ENCODE data around the gene TMEM250.

The TMEM250 gene

DNA sequence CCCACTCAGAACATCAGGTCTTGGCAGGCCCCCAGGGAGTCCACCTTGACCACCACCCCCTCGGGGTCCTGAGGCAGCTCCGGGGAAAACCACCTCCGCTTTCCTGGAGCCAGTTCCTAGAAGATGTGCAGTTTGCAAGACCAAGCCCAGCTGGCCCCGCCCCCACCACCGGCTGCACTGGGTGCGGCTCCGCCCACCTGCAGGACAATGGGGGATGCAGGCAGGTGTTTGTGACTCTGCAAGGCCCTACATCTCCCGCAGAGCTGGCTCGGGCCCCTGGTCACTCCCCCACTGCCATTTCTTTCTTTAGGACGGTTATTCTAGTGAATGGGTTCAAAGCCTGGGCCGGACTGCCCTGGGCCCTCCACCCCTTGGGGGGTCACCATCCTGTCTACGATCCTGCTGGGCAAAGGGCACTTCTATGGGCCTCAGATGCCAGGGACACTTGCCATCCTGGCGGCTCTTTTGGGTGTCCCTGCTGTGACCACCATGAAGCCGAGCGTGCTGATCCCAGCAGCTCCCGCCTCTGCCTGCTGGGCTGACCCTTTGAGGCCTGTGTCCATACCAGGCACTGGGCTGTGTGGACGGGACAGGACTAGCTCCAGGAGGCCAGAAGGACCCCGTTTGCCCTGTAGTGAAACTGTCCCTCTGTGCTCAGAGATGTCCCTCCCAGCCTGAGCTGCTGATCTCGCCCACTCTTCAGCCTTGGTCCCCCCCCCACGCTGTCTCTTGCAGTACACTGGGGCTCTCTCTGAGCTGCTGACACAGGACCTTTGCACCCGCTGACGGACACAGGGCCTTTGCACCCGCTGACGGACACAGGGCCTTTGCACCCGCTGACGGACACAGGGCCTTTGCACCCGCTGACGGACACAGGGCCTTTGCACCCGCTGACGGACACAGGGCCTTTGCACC, 17.7 kb downstream of the TMEM250 start:
- Mint-ChIP-seq H3K4me3 (no peak overlapping the region), H3K27me3 (no peaks in the 10 kb centered on the region), H3K4me1 (peaks cover 23% of the 10 kb centered on the region), H3K36me3 (ENCODE audit: insufficient read depth) (peaks cover 4% of the 10 kb centered on the region), H3K9me3 (no peaks in the 10 kb centered on the region), H3K27ac (ENCODE audit: low read depth) (no peak overlapping the region)
- no peak for ATAC-seq (replicated peaks; ENCODE audit: extremely low read depth, poor library complexity, severe bottlenecking)
- DNase-seq (ENCODE audit: low spot score in 2 of 2) = no peak

- DNase-seq (ENCODE audit: low spot score in 2 of 2) (no peak), ATAC-seq (replicated peaks; ENCODE audit: extremely low read depth, poor library complexity, severe bottlenecking) (no peak)
- Mint-ChIP-seq H3K27ac (ENCODE audit: low read depth) (peak overlapping the region; percentile 26), H3K36me3 (ENCODE audit: insufficient read depth) (peaks cover 4% of the 10 kb centered on the region), H3K4me1 (peaks cover 19% of the 10 kb centered on the region), H3K9me3 (no peaks in the 10 kb centered on the region), H3K4me3 (no peak overlapping the region), H3K27me3 (no peaks in the 10 kb centered on the region)
Measured at GRCh38 chr9:136099542-136099941, 19.1 kb downstream of the TMEM250 start.

- H3K27ac Mint-ChIP-seq (ENCODE audit: low read depth) = peak overlapping the region; percentile 26
- peaks cover 19% of the 10 kb centered on the region for H3K4me1 Mint-ChIP-seq
- no peaks in the 10 kb centered on the region for H3K27me3 Mint-ChIP-seq
- ATAC-seq (replicated peaks; ENCODE audit: extremely low read depth, poor library complexity, severe bottlenecking) (no peak), DNase-seq (ENCODE audit: low spot score in 2 of 2) (no peak)
- peak overlapping the region; percentile 49 for H3K4me3 Mint-ChIP-seq
- H3K36me3 Mint-ChIP-seq (ENCODE audit: insufficient read depth) = peaks cover 4% of the 10 kb centered on the region
- no peaks in the 10 kb centered on the region for H3K9me3 Mint-ChIP-seq
Measured at GRCh38 chr9:136098844-136099243, 19.8 kb downstream of the TMEM250 start.

DNA sequence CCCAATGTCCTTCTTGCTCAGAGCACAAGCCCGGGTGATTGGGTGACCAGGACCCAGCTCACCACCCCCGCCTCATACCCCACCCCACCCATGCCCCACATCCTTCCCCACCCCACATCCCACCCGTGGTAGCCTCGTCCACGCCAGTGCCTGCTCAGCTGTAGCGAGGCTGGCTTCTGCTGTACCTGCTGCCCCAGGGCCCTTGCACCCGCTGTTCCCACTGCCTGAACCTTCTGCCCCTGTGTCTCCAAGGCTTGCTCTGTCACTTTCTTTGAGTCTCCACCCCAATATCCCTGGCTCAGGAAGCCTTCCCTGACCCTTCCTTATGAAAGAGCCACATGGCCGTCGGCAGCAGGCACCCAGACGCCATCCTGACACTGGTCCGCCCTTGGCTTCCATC, 20.5 kb downstream of the TMEM250 start:
- no peaks in the 10 kb centered on the region for H3K27me3 Mint-ChIP-seq
- H3K4me3 Mint-ChIP-seq = no peak overlapping the region
- H3K27ac Mint-ChIP-seq (ENCODE audit: low read depth) = no peak overlapping the region

DNA sequence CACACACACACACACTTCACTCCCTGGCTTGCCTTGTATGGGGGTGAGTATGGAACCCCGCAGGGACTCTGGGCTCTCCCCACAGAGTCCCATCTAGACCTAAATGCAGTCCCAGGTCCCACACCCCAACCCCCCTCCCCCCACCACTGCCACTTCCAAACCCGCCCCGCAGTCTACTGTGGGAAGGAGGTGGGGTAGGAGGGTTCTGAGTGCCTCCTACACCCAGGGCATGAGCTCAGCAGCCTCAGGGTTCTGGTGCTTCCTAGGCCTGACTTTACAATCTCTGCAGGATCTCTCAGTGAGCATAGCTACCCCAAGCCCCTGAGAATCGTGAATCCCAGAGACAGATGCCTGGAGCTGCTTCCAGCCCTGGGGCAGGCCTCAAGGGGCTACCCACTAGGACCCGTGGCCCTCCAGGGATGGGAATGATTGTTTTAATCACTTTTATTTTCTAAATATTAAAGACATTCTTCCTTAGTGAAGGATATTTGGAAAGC, 22.1 kb downstream of the TMEM250 start:
- ATAC-seq (replicated peaks; ENCODE audit: extremely low read depth, poor library complexity, severe bottlenecking) (no peak), DNase-seq (ENCODE audit: low spot score in 2 of 2) (no peak)
- Mint-ChIP-seq H3K4me3 (peak overlapping the region; percentile 70), H3K4me1 (peaks cover 33% of the 10 kb centered on the region), H3K36me3 (ENCODE audit: insufficient read depth) (peaks cover 3% of the 10 kb centered on the region), H3K9me3 (no peaks in the 10 kb centered on the region), H3K27ac (ENCODE audit: low read depth) (no peak overlapping the region), H3K27me3 (no peaks in the 10 kb centered on the region)

More for the DNA sequence above, 20.5 kb downstream of the TMEM250 start:
- peaks cover 24% of the 10 kb centered on the region for H3K4me1 Mint-ChIP-seq
- ATAC-seq (replicated peaks; ENCODE audit: extremely low read depth, poor library complexity, severe bottlenecking) = no peak
- H3K9me3 Mint-ChIP-seq = no peaks in the 10 kb centered on the region
- no peak for DNase-seq (ENCODE audit: low spot score in 2 of 2)
- peaks cover 4% of the 10 kb centered on the region for H3K36me3 Mint-ChIP-seq (ENCODE audit: insufficient read depth)

DNA sequence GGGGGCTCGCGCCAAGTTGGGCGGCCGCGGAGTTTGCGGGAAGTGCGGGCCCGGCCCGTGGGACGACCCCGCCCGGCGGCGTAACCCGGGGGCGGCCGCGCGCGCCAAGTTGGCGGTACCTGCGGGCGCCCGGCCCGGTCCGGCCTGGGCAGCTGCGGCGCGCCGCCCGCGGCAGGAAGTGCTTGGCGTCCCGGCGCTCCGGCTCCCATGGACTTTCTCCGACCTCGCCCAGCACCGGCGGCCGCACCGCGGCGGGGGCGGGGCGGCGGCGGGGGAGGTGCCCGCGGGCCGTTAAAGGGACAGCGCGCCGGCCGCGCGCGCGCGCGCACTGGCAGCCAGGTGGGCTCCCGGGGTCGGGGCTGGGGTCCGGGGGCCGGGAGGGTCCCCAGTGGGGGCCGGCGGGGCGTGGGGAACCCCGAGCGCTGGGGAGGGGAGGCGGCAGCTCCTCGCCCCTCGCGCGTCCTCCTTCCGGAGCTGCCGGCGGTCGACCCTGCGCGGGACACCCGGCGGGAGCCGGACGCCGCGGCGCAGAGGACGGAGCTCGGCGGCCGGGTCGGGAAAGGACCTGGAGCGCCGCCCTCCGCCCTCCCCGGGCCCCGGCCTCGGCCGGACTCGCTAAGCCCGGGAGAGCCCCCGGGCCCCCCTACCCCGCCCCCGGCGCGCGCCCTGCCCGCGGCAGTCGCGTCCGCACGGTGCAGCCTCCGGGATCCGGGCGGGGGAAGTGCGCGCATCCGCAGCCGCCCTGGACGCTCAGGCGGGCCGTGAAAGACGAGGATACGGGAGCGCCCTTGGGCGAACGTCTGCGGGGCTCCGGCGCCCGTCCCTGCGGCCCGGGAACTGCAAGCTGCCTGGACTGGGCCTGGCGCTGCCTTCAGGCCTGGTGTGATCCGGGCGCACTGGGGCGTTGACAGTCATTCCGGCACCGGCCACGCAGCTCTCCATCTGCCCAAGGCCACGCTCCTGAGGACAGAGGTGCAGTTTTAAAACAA, 23.3 kb downstream of the TMEM250 start, which contains the start of gene NACC2:
Gene NACC2 (minus strand): TSS at position 220 of the 989 bp plus-strand sequence. CDS start 44,768 bp downstream, outside the sequence.
- H3K36me3 Mint-ChIP-seq (ENCODE audit: insufficient read depth) = peaks cover 3% of the 10 kb centered on the region
- no peaks in the 10 kb centered on the region for H3K27me3 Mint-ChIP-seq
- ATAC-seq (replicated peaks; ENCODE audit: extremely low read depth, poor library complexity, severe bottlenecking) = peak; percentile 24
- no peak for DNase-seq (ENCODE audit: low spot score in 2 of 2)
- peaks cover 36% of the 10 kb centered on the region for H3K4me1 Mint-ChIP-seq
- H3K9me3 Mint-ChIP-seq = no peaks in the 10 kb centered on the region
- peak within 1 kb of the TSS; percentile 75 for H3K4me3 Mint-ChIP-seq
- peak within 1 kb of the TSS; percentile 29 for H3K27ac Mint-ChIP-seq (ENCODE audit: low read depth)

DNA sequence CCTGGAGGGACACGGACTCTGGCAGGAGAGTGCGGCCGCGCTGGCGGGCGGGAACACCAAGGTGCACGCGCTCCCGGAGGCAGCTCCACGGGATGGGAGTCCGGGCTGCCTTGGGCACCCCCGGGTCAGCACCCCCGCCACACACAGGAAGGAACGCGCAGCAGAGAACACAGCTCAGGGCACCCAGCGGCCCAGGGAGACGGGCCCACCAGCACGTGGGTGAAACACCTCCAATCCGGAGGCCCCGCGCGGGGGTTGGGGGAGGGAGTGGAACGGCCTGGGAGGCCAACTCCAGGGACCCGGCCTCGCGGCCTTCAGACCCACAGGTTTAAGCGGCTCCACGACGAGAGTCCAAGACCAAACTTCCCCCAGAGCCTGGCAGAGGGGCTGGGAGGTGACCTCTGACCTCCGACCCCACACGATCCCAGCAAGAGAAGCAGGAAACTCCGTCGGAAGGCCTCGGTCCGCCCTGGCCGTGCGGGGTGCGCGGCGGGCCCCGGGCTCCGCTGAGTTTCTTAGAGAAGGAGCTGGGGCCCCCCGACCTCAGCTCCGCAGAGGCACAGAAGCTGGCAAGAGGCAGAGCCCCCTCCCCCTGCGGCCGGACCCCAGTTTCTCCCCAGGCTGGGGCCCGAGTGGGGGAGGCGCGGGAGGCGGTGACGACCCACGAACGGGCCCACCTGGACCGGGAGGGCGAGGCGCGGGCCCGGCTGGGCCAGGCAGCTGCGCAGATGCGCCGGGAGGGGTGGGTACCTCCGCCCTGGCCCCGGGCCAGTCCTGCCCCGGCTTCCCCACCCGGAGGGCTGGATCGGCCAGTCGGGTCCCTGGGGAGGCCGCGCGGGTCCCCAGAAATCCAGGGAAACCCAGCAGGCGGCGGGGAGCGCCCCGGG, 24.4 kb downstream of the TMEM250 start:
- DNase-seq (ENCODE audit: low spot score in 2 of 2) = peak in 1 of 2 donors; percentile 45
- H3K4me3 Mint-ChIP-seq = peak overlapping the region; percentile 75
- peak; percentile 60 for ATAC-seq (replicated peaks; ENCODE audit: extremely low read depth, poor library complexity, severe bottlenecking)
- H3K27me3 Mint-ChIP-seq = no peaks in the 10 kb centered on the region
- H3K36me3 Mint-ChIP-seq (ENCODE audit: insufficient read depth) = peaks cover 4% of the 10 kb centered on the region
- H3K9me3 Mint-ChIP-seq = no peaks in the 10 kb centered on the region
- H3K4me1 Mint-ChIP-seq = peaks cover 40% of the 10 kb centered on the region
- H3K27ac Mint-ChIP-seq (ENCODE audit: low read depth) = peak overlapping the region; percentile 29

DNA sequence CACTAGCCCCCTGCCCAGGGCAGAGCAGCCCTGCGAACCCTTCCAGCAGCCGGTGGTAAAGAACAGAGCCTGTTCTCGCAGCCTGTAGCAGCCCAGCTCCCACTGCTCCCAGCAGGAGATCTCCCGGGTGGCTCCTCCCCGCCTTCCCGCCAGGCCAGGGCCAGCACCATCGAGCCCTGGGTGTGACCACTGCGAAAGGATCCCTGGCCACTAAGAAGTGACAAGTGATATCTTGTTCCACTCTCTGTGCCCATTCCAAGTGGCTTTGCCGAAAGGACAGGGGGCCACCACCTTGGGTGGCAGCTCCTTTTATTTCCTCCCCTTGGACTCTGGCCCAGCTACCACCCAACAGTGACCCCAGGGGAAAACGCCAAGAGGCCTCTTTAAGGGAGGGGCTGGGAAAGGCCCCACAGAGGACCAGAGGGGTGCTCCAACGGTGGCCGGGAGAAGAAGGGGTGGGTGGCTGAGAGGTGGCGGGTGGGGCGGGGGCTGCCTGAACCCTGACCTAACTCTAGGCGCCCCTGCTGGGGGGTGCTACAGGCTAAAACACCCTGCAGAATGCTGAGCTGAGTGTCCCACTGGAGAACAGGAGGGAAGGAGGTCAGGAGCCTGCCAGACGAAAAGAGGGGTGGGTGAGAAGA, 25.2 kb downstream of the TMEM250 start:
- Mint-ChIP-seq H3K4me3 (peak overlapping the region; percentile 75), H3K27ac (ENCODE audit: low read depth) (no peak overlapping the region), H3K27me3 (no peaks in the 10 kb centered on the region), H3K9me3 (no peaks in the 10 kb centered on the region), H3K4me1 (peaks cover 32% of the 10 kb centered on the region), H3K36me3 (ENCODE audit: insufficient read depth) (peaks cover 4% of the 10 kb centered on the region)
- DNase-seq (ENCODE audit: low spot score in 2 of 2) = no peak
- no peak for ATAC-seq (replicated peaks; ENCODE audit: extremely low read depth, poor library complexity, severe bottlenecking)

- Mint-ChIP-seq H3K9me3 (no peaks in the 10 kb centered on the region), H3K27ac (ENCODE audit: low read depth) (no peak overlapping the region), H3K36me3 (ENCODE audit: insufficient read depth) (peaks cover 4% of the 10 kb centered on the region), H3K4me1 (peaks cover 28% of the 10 kb centered on the region), H3K4me3 (peak overlapping the region; percentile 75), H3K27me3 (no peaks in the 10 kb centered on the region)
- ATAC-seq (replicated peaks; ENCODE audit: extremely low read depth, poor library complexity, severe bottlenecking) = no peak
- no peak for DNase-seq (ENCODE audit: low spot score in 2 of 2)
Measured at GRCh38 chr9:136092741-136093140, 25.9 kb downstream of the TMEM250 start.

DNA sequence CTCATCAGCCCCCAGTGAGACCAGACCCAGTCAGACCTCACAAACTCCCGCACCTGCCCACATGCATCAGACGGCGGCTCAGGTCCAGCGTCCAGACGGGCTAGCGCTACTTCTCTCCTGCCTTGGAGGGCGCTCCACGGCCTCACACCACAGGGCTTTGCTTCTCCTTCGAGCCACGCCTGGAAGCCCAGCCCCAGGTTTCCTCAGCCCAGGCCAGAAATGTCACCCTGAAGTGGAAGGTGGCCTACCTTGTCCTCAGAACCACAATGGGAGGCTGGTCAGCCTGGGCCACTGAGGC, 26.4 kb downstream of the TMEM250 start:
- peaks cover 2% of the 10 kb centered on the region for H3K36me3 Mint-ChIP-seq (ENCODE audit: insufficient read depth)
- no peaks in the 10 kb centered on the region for H3K27me3 Mint-ChIP-seq
- H3K4me1 Mint-ChIP-seq = peaks cover 28% of the 10 kb centered on the region
- no peak for ATAC-seq (replicated peaks; ENCODE audit: extremely low read depth, poor library complexity, severe bottlenecking)
- no peak overlapping the region for H3K27ac Mint-ChIP-seq (ENCODE audit: low read depth)
- H3K4me3 Mint-ChIP-seq = no peak overlapping the region
- DNase-seq (ENCODE audit: low spot score in 2 of 2) = no peak
- no peaks in the 10 kb centered on the region for H3K9me3 Mint-ChIP-seq

GRCh38 chr9:136091582-136092352, 26.9 kb downstream of the TMEM250 start:
- ATAC-seq (replicated peaks; ENCODE audit: extremely low read depth, poor library complexity, severe bottlenecking) = no peak
- no peaks in the 10 kb centered on the region for H3K27me3 Mint-ChIP-seq
- peaks cover 2% of the 10 kb centered on the region for H3K36me3 Mint-ChIP-seq (ENCODE audit: insufficient read depth)
- no peaks in the 10 kb centered on the region for H3K9me3 Mint-ChIP-seq
- H3K4me1 Mint-ChIP-seq = peaks cover 32% of the 10 kb centered on the region
- H3K4me3 Mint-ChIP-seq = no peak overlapping the region
- DNase-seq (ENCODE audit: low spot score in 2 of 2) = no peak
- no peak overlapping the region for H3K27ac Mint-ChIP-seq (ENCODE audit: low read depth)

Measured in central memory CD8-positive, alpha-beta T cell (primary cell).